Neural progenitor cell (in vitro differentiated cells): ENCODE data around the gene GCSAM.

ENCODE experiments used
- EZH2 ChIP-seq: fragments of 200-600 bp; sonication (generic); IDR thresholded peaks from 2 replicates; pipeline ENCODE4 v1.6.1; 2017; ENCODE audit warnings: antibody characterized with exemption, mild to moderate bottlenecking, moderate library complexity
- TF ChIP-seq, protein P1 (sequence below): fragments of 200-600 bp; sonication (generic); IDR thresholded peaks from 2 replicates; pipeline ENCODE4 v1.5.1; 2017; ENCODE audit warnings: antibody characterized with exemption, mild to moderate bottlenecking

DNA sequence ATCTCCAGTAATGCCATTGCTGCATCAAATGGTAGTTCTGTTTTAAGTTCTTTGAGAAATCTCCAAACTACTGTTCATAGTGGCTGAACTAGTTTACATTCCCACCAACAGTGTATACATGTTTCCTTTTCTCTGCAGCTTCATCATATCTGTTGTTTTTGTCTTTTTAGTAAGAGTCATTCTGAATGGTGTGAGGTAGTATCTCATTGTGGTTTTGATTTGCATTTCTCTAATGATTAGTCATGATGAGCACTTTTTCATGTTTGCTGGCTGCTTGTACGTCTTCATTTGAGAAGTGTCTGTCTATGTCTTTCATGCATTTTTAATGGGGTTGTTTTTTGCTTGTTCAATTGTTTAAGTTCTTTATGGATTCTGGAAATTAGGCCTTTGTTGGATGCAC is 10.2 kb upstream of the GCSAM start:
- TF ChIP-seq, protein P1, sequence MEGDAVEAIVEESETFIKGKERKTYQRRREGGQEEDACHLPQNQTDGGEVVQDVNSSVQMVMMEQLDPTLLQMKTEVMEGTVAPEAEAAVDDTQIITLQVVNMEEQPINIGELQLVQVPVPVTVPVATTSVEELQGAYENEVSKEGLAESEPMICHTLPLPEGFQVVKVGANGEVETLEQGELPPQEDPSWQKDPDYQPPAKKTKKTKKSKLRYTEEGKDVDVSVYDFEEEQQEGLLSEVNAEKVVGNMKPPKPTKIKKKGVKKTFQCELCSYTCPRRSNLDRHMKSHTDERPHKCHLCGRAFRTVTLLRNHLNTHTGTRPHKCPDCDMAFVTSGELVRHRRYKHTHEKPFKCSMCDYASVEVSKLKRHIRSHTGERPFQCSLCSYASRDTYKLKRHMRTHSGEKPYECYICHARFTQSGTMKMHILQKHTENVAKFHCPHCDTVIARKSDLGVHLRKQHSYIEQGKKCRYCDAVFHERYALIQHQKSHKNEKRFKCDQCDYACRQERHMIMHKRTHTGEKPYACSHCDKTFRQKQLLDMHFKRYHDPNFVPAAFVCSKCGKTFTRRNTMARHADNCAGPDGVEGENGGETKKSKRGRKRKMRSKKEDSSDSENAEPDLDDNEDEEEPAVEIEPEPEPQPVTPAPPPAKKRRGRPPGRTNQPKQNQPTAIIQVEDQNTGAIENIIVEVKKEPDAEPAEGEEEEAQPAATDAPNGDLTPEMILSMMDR: no peak
- TF ChIP-seq EZH2: no peak
